HG02943 (cell line): ENCODE results near the gene LRIF1.

Experiments used
- ATAC-seq: cut with Tn5 transposase; IDR thresholded peaks from one replicate; pipeline ENCODE4 v1.9.1; 2021; ENCODE audit warnings: mild to moderate bottlenecking, low read depth, moderate library complexity; ENCODE audit not compliant: unreplicated experiment

Gene LRIF1

DNA sequence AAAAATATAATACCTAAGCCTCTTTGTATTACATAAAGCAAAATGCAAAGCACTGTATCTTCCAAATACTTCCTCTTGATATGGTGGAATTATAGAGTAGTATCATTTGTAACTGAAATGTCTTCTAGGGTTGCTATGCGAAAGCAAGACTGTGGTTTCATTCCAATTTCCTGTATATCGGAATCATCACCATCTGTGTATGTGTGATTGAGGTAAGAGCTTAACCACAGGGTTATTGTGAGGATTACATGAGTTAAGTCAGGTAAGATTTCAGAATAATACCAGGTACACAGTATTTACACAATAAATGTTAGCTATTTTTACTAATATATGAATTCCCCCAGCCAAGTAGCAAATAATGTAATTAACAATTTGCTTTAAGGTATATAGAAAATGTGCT is 66.0 kb downstream of the LRIF1 start:
- ATAC-seq, result no peak
